Measurements from ENCODE around the gene CYP2F1. TPM values are rescaled to one million over a fixed set of nuclear protein-coding genes. Genes with fewer than 3 reads are reported as not detected.
"Not testable (repeated sequence)": the region's sequence is repeated elsewhere in the genome, so short reads cannot be mapped to it uniquely, and the experiment has no call there.

The CYP2F1 gene
- total RNA-seq, 1 experiment from 2014 or later = not detected

DNA sequence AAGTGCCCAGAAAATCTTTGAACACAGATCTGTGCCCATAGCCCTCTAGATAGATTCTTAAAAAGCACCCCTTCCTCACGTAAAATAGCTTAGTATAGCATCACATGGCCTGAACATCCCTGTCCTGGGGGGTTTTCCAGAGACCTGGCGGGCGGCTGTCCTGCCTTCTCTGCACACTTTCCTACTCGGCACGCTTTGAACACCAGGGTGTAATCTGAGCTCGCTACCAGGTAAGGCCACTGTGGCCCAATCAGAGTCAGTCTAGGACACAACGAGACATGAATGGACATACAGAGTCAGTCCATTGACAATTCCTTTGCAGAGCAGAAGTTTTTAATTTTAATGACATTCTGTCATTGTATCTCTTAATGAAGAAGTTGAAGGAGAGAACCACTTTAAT, 17.9 kb upstream of the CYP2F1 start:
- H3K27ac Mint-ChIP-seq (ENCODE audit: low read depth, unreplicated experiment) = no peak overlapping the region
- intact Hi-C loops (cut with micrococcal nuclease) = no loop called here
- no peaks in the 10 kb centered on the region for H3K4me1 Mint-ChIP-seq (ENCODE audit: insufficient read depth, unreplicated experiment)
- no peak for DNase-seq (ENCODE audit: unreplicated experiment)
- H3K9me3 Mint-ChIP-seq (ENCODE audit: unreplicated experiment) = peaks cover 5% of the 10 kb centered on the region
- TF ChIP-seq, protein P1, sequence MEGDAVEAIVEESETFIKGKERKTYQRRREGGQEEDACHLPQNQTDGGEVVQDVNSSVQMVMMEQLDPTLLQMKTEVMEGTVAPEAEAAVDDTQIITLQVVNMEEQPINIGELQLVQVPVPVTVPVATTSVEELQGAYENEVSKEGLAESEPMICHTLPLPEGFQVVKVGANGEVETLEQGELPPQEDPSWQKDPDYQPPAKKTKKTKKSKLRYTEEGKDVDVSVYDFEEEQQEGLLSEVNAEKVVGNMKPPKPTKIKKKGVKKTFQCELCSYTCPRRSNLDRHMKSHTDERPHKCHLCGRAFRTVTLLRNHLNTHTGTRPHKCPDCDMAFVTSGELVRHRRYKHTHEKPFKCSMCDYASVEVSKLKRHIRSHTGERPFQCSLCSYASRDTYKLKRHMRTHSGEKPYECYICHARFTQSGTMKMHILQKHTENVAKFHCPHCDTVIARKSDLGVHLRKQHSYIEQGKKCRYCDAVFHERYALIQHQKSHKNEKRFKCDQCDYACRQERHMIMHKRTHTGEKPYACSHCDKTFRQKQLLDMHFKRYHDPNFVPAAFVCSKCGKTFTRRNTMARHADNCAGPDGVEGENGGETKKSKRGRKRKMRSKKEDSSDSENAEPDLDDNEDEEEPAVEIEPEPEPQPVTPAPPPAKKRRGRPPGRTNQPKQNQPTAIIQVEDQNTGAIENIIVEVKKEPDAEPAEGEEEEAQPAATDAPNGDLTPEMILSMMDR (IDR thresholded peaks at IDR 0.05; ENCODE audit: unreplicated experiment) = no peak
- no TSS peak for BruUV-seq (replicated peaks)
- peaks cover 58% of the 10 kb centered on the region for H3K27me3 Mint-ChIP-seq (ENCODE audit: insufficient read depth, unreplicated experiment)
- H3K4me3 Mint-ChIP-seq (ENCODE audit: unreplicated experiment) = no peak overlapping the region
- no peaks in the 10 kb centered on the region for H3K36me3 Mint-ChIP-seq (ENCODE audit: insufficient read depth, unreplicated experiment)
- POLR2A ChIA-PET = no interaction called here
- CTCF ChIA-PET = no interaction called here

DNA sequence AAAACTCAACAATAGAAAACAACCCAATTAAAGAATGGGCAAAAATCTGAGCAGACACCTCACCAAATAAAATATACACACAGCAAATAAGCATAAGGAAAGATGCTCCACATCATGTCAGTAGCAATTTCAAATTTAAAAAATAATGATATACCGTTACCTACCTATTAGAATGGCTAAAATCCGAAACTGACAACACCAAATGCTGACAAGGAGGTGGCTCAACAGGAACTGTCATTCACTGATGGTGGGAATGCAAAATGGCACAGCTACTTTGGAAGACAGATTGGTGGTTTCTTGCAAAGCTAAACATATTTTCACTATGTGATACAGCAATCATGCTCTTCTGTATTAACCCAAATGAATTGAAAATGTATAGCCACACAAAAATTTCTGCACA, 16.9 kb upstream of the CYP2F1 start:
- Mint-ChIP-seq H3K36me3 (ENCODE audit: insufficient read depth, unreplicated experiment) (no peaks in the 10 kb centered on the region), H3K4me3 (ENCODE audit: unreplicated experiment) (no peak overlapping the region), H3K27ac (ENCODE audit: low read depth, unreplicated experiment) (no peak overlapping the region), H3K27me3 (ENCODE audit: insufficient read depth, unreplicated experiment) (peaks cover 55% of the 10 kb centered on the region), H3K4me1 (ENCODE audit: insufficient read depth, unreplicated experiment) (no peaks in the 10 kb centered on the region), H3K9me3 (ENCODE audit: unreplicated experiment) (peaks cover 15% of the 10 kb centered on the region)
- intact Hi-C loops (cut with micrococcal nuclease) = no loop called here
- no peak for DNase-seq (ENCODE audit: unreplicated experiment)
- ChIA-PET CTCF (no interaction called here), POLR2A (no interaction called here)
- BruUV-seq (replicated peaks) = no TSS peak
- TF ChIP-seq, protein P1 (IDR thresholded peaks at IDR 0.05; ENCODE audit: unreplicated experiment) = no peak

DNA sequence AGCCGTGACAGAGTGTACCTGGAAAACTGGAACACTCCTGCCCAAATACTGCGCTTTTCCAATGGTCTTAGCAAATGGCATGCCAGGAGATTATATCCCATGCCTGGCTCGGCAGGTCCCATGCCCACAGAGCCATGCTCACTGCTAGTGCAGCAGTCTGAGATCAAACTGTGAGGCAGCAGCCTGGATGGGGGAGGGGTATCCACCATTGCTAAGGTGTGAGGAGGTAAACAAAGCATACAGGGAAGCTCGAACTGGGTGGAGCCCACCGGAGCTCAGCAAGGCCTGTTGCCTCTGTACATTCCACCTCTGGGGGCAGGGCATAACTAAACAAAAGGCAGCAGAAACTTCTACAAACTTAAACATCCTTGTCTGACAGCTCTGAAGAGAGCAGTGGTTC, 15.5 kb upstream of the CYP2F1 start:
- intact Hi-C loops (cut with micrococcal nuclease) = no loop called here
- no peak overlapping the region for H3K4me3 Mint-ChIP-seq (ENCODE audit: unreplicated experiment)
- POLR2A ChIA-PET = interaction anchor here (1.0 kb wide), 1 partner anchor 9 kb away, joined by 3 read pairs; no protein-coding TSS in a partner anchor
- H3K36me3 Mint-ChIP-seq (ENCODE audit: insufficient read depth, unreplicated experiment) = no peaks in the 10 kb centered on the region
- CTCF ChIA-PET = interaction anchor here (1.1 kb wide), 1 partner anchor 28 kb away, joined by 3 read pairs; no protein-coding TSS in a partner anchor
- TF ChIP-seq, protein P1 (IDR thresholded peaks at IDR 0.05; ENCODE audit: unreplicated experiment) = no peak
- H3K27ac Mint-ChIP-seq (ENCODE audit: low read depth, unreplicated experiment) = no peak overlapping the region
- BruUV-seq (replicated peaks) = no TSS peak
- peaks cover 41% of the 10 kb centered on the region for H3K27me3 Mint-ChIP-seq (ENCODE audit: insufficient read depth, unreplicated experiment)
- no peaks in the 10 kb centered on the region for H3K4me1 Mint-ChIP-seq (ENCODE audit: insufficient read depth, unreplicated experiment)
- DNase-seq (ENCODE audit: unreplicated experiment) = no peak
- peaks cover 17% of the 10 kb centered on the region for H3K9me3 Mint-ChIP-seq (ENCODE audit: unreplicated experiment)

DNA sequence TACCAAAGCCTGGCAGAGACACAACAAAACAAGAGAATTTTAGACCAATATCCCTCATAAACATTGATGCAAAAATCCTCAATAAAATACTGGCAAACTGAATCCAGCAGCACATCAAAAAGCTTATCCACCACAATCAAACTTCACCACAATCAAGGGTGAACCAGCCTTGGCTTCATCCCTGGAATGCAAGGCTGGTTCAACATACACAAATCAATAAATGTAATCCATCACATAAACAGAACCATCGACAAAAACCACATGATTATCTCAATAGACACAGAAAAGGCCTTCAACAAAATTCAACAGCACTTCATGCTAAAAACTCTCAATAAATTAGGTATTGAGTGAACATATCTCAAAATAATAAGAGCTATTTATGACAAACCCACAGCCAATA, 12.0 kb upstream of the CYP2F1 start:
- H3K4me1 Mint-ChIP-seq (ENCODE audit: insufficient read depth, unreplicated experiment); H3K4me3 Mint-ChIP-seq (ENCODE audit: unreplicated experiment); H3K27ac Mint-ChIP-seq (ENCODE audit: low read depth, unreplicated experiment); H3K36me3 Mint-ChIP-seq (ENCODE audit: insufficient read depth, unreplicated experiment); intact Hi-C loops (cut with micrococcal nuclease); BruUV-seq (replicated peaks); DNase-seq (ENCODE audit: unreplicated experiment); POLR2A ChIA-PET: not testable (repeated sequence)
- CTCF ChIA-PET = interaction anchor here (0.6 kb wide), 1 partner anchor 55 kb away, joined by 3 read pairs; no protein-coding TSS in a partner anchor
- Mint-ChIP-seq H3K9me3 (ENCODE audit: unreplicated experiment) (peaks cover 25% of the 10 kb centered on the region), H3K27me3 (ENCODE audit: insufficient read depth, unreplicated experiment) (peaks cover 23% of the 10 kb centered on the region)

DNA sequence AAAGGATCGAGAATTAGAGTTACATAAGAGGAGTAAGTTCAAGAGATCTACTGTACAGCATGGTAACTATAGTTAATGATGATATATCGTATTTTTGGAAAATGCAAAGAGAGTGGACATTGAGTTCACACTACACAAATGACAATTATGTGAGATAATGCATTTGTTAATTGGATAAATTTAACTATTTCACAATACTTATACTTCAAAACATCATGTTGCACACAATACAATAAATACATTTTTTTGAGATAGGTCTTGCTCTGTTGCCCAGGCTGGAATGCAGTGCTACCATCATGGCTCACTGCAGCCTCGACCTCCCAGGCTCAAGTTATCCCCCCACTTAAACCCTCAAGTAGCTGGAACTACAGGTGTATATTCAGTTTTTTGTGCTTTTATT, 8.1 kb upstream of the CYP2F1 start:
- ChIA-PET CTCF (no interaction called here), POLR2A (no interaction called here)

More for the DNA sequence above, 8.1 kb upstream of the CYP2F1 start:
- Mint-ChIP-seq H3K9me3 (ENCODE audit: unreplicated experiment) (peaks cover 22% of the 10 kb centered on the region), H3K27me3 (ENCODE audit: insufficient read depth, unreplicated experiment) (peaks cover 27% of the 10 kb centered on the region), H3K4me3 (ENCODE audit: unreplicated experiment) (no peak overlapping the region), H3K36me3 (ENCODE audit: insufficient read depth, unreplicated experiment) (no peaks in the 10 kb centered on the region), H3K27ac (ENCODE audit: low read depth, unreplicated experiment) (no peak overlapping the region), H3K4me1 (ENCODE audit: insufficient read depth, unreplicated experiment) (no peaks in the 10 kb centered on the region)
- no TSS peak for BruUV-seq (replicated peaks)
- DNase-seq (ENCODE audit: unreplicated experiment) = no peak
- intact Hi-C loops (cut with micrococcal nuclease) = no loop called here
- TF ChIP-seq, protein P1 (IDR thresholded peaks at IDR 0.05; ENCODE audit: unreplicated experiment) = no peak

All from MCF 10A (cell line).